GM19239 (cell line): ENCODE measurements around the gene TSHZ2.

Experiments used
- DNase-seq: peaks from one replicate; pipeline ENCODE4 v3.0.0; 2011; ENCODE audit warnings: low spot score; ENCODE audit not compliant: insufficient read length
- FAIRE-seq: peaks from 2 replicates; lab custom pipeline; 2011; peaks lifted over from hg19 to GRCh38; lab: Jason Lieb, UNC

Gene TSHZ2

DNA sequence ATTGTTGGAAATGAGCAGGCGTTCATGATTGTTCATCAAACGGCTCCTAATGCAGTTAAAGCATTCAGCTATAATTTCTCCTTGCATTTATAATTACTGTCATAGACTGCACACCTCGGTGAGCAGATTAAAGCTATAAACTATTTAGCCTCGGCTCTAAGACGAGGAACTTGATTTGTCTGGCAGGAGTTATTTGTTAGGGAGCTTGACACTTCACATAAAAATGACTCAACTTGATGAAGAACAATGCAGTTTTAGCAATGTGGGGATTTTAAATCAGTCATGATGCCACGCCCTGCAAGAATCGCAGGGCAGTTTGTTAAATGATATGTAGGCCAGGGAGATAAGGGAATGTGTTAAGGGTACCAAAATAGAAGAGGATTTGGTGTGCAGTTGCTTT, 290.2 kb downstream of the TSHZ2 start:
- DNase-seq (no peak), FAIRE-seq (no peak)

DNA sequence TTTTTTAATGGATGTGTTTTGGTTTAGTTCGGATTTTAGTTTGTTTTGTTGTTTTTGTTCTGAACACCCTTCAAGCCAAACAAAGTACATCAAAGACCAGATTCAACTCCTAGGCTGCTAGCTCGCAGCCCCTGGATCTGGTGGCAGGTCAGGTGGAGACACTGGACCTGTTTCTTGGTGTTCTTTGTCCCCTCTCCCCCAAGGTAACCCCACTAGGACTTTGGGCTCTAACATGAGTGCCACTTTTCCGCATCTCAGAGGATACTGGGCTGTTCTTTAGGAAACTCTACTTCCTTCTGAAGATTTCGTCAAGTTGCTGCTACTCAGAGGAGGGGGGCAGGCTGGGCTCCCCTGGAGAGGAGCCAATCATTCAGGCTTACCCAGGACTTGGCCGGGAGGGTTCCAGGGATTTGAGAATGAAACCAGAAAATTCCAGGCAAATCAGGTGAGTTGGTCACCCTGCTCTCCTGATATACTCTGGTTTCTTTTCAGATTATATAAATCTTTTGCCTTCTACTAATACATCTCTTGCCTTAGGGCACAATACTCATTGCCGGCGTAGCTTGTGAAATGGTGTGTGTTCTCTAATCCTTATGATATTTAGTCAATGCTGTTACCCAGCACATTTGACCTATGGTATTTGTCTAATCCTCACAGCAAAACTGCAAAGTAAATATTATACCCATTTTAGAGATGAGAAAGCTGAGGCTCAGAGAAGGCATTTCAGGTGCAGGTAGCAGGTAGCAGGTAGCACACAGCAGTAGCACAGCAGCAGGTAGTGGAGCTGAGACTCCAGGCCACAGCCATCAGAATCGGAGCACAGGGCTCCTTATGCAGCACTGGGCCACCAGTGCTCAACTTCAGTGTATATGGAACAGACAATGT, 291.6 kb downstream of the TSHZ2 start:
- FAIRE-seq, result no peak
- DNase-seq, result no peak

DNA sequence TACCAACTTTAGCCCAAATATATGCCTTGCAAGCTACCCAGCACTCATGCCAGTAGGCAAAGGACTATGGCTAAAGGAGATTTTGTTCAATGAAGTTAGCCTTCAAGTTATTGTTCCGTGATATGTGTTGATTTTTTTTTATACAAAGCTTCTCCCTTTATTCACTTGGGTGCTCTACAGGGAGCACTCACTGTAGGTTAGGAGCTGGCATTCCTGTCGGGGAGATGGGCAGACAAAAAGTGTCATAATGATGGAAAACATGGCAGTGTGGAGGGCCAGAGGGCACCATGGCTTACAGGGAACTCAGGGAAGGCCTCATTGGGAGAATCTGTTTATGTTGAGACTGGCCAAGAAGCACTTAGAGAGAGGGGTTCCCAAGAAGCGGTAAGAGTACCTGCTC, 292.4 kb downstream of the TSHZ2 start:
- FAIRE-seq (no peak), DNase-seq (no peak)

DNA sequence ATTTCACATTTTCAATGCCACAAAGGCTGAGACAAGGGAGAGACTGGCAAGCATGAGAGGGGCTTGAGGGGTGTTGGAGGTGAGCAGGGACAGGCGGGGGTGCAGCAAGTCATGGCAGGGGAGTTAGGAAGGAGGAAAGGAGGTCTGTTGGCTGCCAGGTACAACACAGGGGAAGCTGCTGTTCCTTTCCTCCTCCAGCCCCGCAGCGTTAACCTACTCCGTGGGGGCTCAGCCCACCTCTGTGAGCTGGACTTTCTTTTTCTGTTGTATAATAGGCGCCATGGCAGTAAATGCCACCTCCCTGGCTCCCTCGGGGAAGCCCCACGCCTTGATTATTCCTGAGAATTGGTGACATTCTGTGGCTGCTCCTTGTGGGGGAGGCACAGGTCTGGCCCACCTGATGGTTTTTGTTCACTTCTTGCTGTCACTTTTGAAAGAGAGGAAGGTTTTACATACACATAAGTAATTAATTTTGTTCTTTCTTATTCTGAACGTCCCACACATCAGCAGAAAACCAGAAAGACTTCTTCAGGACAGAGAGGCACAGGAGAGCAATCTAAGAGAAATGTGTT, 293.2 kb downstream of the TSHZ2 start:
- no peak for DNase-seq
- no peak for FAIRE-seq

DNA sequence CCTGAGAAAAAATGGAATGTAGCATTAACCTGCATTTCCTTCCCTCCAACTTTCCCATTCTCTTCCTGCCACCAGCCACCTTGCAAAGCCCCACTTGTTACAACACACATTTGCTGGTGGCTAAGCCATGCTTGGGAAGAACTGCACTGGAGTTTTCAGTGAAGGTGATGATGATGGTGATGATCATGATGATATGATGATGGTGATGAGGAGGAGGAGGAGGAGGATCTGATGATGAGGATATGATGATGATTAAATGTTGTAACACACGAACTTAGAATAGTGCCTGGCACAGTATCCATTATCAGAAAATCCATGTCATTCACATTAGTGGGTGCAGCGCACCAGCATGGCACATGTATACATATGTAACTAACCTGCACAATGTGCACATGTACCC, 297.2 kb downstream of the TSHZ2 start:
- FAIRE-seq, result no peak
- DNase-seq, result no peak

DNA sequence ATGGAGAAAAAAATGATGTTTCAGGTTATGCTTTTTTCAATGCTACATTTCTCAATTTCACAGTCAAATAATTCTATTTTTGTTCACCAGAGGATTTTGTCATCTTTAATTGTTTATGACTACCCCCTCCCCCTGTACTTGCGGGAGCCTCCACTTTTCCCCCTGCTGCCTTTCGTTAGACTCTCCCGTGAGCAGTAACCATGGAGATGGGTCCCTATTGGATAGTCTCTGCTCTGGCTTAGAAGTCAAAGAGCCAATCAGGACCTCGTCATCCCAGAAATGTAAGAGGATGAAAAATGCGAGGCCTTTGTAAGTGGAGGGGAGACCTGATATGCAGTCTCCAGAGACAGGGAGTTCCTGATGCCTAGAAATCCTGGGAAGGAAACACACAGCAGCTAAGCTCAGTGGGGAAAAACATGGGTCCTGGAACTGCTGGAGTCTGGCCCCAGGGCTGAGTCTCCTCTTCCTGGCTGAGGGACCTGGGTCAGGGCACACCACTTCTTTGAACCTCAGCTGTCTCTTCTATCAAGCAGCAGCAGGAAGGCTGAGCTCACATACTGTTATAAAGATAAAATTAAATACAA, 298.7 kb downstream of the TSHZ2 start:
- DNase-seq (no peak), FAIRE-seq (no peak)

DNA sequence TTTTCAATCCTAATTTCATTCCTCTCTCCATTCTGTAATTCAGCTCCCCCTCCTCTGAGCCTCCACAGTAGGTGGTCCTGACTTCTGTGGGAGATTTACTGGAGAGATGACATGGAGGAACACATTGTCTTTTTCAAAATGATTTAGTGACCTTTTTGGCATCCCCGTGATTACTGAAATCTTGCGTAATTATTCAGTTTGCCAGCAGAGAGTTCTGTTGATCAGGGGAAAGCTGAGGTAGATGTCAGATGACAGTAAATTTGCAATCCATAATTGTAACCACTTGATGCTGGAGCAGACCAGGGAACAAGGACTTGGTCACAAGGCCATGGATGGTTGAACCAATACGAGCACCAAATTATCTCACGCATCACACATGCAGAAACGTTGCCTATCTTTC, 302.2 kb downstream of the TSHZ2 start:
- DNase-seq, result no peak
- no peak for FAIRE-seq

DNA sequence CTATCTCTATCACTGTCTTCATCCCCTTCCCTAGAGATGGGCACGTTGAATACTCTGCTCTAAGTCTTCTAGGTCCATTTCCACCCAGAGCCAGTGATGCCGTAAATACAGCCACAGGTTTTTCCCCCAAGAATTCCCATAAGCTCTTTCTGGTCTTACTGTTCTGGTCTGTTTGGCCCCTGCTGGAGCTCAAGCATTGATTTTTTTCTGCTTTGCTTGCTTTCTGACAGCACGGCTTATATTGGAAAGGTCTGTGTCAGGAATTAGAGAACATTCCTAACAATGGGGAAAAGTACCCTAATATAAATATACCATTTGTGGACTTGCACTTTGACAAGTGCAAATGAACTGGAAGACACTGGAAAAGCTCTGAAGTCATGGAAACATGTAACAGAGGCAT, 302.6 kb downstream of the TSHZ2 start:
- DNase-seq (no peak), FAIRE-seq (no peak)

DNA sequence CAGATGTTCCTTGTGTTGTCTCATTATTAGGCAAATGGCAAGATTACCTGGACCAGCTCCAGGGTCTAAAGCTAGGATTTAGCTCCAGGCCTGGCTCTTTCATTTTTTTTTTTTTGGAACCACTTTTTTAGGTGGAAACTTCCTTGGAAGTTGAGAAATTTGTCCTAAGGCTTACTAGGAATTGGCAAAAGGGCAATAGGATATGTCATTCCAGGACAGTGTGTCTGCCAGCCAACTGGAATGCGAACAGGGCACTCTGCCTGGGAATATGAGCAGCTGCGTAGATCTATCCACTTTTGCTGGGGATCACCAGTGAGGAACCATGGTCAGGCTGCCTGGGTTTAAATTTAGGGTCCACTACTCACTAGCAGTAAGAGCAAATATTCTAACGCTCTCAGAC, 304.0 kb downstream of the TSHZ2 start:
- DNase-seq (no peak), FAIRE-seq (no peak)

DNA sequence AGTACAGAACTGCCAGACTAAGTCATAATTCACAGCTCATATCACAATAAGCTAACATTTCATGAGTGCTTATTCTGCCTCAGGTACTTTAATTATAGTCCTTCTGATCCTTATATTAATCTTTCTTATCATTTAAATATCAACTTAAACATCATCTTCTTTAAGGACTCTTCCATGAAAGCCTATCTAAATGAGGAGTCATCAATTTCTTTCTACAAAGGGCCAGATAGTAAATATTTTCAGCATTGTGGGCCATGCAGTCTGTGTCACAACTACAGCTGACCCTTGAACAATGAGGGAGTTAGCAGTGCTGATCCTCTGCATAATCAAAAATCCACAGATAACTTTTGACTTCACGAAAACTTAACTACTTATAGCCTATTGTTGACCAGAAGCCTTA, 306.4 kb downstream of the TSHZ2 start:
- FAIRE-seq, result no peak

DNA sequence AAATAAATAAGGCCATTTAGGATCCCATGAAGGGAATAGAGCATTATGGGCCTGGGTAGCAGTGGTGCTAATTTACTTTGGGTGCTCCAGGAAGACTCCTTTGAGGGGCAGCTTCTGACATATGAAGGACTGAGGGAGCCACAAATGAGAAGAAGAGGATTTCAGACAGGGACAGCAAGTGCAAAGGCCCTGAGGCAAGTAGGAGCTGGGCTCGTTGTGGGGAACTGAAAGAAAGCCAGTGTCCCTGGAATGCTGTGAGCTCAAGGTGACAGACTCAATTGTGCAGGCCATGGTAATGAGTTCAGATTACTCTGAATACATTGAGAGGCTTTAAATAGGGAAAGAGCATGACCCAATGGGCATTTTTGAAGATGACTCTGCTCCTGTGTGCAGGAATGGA, 307.6 kb downstream of the TSHZ2 start:
- no peak for DNase-seq
- no peak for FAIRE-seq

More for the DNA sequence above, 306.4 kb downstream of the TSHZ2 start:
- DNase-seq, result no peak

DNA sequence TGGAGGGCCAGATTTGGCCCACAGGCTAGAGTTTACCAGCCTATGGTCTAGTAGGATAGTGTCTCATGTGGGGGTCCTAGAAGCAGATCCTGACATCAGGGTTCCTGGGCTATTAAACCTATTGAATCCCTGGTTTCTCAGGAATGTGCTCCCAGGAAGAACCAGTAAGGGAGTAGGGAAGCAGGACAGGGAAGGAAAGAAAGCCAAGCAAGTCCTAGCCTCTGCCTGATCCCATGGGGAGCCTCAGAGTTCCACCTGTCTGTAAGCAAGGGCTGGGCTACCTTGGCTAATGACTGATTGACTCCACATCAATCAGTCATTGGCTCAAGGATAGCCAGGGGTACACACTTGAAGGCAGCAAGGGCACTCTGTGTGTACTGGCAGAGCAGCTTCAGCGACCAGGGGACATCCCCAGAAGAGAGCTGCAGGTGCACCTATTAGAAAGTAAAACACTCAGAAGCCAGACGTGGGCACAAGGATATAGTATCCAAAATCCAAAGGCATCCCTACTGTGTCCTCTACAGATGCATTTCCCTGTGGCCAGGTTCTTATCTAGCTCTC, 309.5 kb downstream of the TSHZ2 start:
- FAIRE-seq (no peak), DNase-seq (no peak)

DNA sequence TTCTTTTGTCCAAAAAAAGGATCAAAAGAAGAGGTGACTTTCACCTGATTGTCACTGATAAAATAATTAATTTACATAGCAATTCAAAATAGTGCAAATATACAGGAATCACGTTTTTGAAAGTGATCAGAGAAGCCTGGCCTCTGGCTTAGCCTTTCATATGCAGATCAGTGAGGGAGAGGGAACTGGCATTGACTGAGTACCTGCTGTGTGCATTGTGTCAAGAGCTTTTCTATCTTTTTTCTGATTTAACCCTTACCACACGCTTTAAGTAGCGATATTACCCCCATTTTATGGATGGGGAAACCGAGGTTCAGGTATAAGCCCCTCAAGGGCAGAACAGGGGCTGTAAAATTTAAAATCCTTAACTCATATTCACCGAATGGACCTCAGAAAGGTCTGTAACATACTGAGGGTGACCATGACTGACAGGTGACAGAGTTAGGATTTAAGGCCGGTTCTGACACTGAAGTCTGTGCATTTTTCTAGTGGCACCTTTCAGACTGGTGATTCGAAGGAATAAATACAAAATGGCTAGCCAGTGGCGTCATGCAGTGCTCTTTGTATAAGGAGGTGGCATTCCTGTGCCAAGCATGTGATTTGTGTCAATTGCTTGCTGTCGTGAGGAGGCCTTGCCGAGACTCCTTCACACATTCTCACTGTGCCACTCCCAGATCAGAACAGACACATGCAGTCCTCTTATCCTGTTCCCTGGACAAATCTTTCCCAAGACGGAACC, 310.2 kb downstream of the TSHZ2 start:
- FAIRE-seq (no peak), DNase-seq (no peak)

DNA sequence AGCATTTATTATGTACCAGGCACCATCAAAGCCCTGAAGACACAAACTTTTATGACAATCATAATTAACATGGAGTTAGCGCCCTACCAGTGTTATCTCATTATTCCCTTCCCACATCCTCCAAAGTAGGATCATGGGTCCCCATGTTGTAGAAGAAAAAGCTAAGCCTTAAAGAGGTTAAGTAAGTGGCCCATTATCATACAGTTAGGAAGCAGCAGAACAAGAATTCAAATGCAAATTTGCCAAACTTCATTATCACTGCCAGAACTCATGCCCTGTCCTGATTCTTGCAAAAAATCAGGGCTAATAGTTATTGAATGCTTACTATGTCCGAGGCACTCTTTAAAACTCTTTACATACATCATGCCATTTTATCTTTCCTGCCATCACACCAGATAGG, 310.9 kb downstream of the TSHZ2 start:
- no peak for FAIRE-seq

DNA sequence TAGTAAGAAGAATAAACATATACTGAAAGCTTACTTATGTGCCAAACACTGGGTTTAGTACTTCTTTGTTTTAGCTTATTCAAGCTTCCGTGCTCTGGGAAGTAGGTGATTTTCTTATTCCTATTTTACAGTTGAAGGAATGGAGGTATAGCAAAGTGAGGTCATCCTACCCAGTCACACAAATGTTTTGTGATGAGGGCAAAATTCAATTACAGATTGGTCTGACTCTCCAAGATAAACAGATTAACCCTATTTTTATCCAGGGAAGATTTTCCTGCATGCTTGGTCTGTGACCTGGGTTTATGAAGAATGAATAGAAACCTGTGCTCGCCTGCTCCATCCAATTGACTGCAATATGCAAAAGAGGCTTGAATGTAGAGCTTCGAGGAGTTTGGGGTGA, 311.4 kb downstream of the TSHZ2 start:
- FAIRE-seq (no peak), DNase-seq (no peak)

More for the DNA sequence above, 310.9 kb downstream of the TSHZ2 start:
- DNase-seq, result no peak

DNA sequence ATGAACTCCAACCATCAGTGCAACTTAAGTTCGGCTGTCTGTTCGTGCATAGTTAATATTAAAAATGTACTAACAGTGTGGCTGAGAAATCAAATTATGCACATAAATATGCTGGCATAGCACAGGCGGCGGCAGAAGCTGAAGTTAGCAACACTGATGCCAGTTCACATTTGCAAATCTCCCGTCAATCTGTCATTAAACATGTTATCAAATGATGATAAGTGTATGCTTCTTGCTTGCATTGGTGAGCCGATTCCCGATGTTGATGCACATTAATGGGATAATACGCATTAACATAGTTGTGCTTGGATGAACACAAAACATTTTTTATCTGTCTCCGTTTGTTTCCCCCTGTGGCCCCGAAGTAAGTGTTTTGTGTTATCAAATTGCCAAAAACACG, 312.1 kb downstream of the TSHZ2 start:
- no peak for DNase-seq
- FAIRE-seq, result no peak

DNA sequence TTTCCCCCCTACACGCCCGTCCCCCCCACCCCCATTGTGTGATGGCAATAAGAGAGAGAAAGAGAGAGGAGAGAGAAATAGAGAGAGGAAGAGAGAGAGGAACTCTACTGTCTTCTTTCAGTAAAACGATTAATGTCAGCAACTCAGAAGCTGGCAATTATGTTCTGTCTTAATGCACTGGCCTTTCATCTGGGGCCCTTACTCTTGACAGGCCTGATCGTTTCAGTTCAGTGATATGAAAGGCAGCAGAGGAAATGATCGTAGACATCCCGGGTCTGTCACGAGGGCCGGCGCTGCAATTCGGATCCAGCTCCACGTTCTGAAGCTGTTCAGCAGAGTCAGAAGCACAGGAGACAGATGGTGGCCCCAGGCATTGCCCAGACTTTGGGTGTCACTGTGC, 312.5 kb downstream of the TSHZ2 start:
- no peak for DNase-seq
- FAIRE-seq, result no peak

DNA sequence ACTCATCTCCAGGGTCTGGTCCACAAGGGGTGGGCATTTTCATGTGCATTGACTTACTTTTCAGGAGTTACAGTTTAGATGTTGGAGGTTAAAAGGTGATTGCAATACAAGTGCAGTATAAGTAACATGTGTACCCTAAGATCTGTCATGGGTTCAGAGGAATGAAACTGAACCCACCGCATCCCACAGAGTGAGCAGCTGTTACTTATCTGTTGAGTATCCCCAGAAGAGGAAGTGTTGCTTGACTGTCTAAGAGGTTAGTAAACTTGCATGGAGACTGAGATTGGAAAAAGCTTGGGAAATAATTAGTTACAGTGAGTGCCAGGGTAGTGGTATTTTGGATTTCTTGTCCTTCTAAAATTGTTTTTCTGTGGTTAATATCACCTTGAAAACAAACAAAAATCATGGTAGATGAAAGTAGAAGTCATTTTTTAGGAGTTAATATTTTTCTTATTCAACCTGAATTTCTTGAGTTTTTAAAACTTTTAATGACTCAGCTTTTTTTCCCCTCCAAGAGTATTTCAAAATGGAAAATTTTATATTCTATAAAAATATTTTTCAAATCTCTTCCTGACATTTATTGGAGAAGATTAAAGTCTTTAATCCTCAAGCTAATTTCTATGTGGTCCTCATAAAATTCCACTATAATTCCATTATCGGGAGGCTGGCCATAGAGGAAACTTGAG, 315.3 kb downstream of the TSHZ2 start:
- FAIRE-seq (no peak), DNase-seq (no peak)

DNA sequence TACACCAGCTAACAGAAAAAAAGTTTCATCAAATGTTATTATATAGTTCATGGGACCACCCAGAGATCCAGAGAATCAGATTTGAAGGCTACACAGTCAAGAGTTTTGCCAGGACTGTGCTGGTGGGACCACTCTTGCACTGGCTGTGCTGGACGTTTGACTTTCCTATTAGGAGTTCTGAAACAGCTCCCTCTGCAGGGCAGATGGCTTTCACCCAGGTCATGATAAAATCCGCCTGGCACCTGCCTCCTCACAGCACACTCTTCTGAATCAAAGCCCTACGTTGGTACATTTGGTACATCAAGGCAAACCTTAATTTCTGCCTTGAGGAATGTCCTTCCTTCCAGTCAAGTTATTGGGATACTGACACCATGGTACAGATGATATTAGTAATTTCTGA, 319.4 kb downstream of the TSHZ2 start:
- FAIRE-seq (no peak), DNase-seq (no peak)

DNA sequence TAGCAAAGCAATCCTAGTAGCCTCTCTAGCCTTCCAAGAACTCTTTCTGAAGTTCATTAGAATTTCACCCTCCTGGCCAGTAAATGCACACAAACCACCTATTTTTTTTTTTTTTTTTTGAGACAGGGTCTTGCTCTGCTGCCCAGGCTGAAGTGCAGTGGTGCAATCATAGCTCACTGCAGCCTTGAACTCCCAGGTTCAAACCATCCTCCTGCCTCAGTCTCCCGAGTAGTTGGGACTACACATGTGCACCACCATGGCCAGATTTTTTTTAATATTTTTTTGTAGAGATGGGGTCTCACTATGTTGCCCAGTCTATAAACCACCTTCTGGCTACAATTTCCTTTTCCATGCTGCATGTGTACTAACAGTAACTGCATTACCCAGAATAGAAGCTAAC, 320.2 kb downstream of the TSHZ2 start:
- FAIRE-seq, result no peak
- DNase-seq, result no peak
